Stomach (tissue), 9 donors: ENCODE data around the gene SIT1. TPM values are rescaled to one million over a fixed set of nuclear protein-coding genes. Genes with fewer than 3 reads are reported as not detected.
"Not testable (repeated sequence)": the region's sequence is repeated elsewhere in the genome, so short reads cannot be mapped to it uniquely, and the experiment has no call there.

Experiments used
- DNase-seq, 2 donors: peaks; one replicate each; pipeline versions ENCODE4 v3.0.0 to v3.0.0-alpha.2; 2013 to 2019
- H3K27ac ChIP-seq, 5 donors: fragments of 200-600 bp in 4 of 5; sonication (generic) in 4 of 5; one replicate each; pipeline ENCODE4 v1.5.1; 2013 to 2019; ENCODE audit warnings: mild to moderate bottlenecking in 1 of 5, moderate library complexity in 1 of 5
- H3K27me3 ChIP-seq, 3 donors: fragments of 200-600 bp; sonication (generic); one replicate each; pipeline ENCODE4 v1.5.1; 2017 to 2019; ENCODE audit warnings: mixed run types in 1 of 3
- H3K36me3 ChIP-seq, 4 donors: fragments of 200-600 bp; sonication (generic); 1 replicate in 3 of 4; 2 replicates in 1 of 4; pipeline ENCODE4 v1.5.1; 2016 to 2019
- H3K4me1 ChIP-seq, 4 donors: fragments of 200-600 bp; sonication (generic); one replicate each; pipeline ENCODE4 v1.5.1; 2016 to 2019
- H3K4me3 ChIP-seq, 4 donors: fragments of 200-600 bp; sonication (generic) in 3 of 4; one replicate each; pipeline ENCODE4 v1.5.1; 2016 to 2019; ENCODE audit warnings: mild to moderate bottlenecking in 1 of 4
- H3K9me3 ChIP-seq, 4 donors: fragments of 200-600 bp; sonication (generic); one replicate each; pipeline ENCODE4 v1.5.1; 2016 to 2019
- CTCF ChIP-seq, 7 experiments: fragments of 450-650 bp in 4 of 7; fragments of 200-600 bp in 3 of 7; sonication (generic) in 3 of 7; IDR thresholded peaks; one replicate each; pipeline ENCODE4 v1.5.1; 2016 to 2019; ENCODE audit warnings: antibody characterized with exemption in 7 of 7, control low read depth in 2 of 7, mild to moderate bottlenecking in 1 of 7
- EP300 ChIP-seq: sonication (generic); formaldehyde crosslinking; IDR thresholded peaks from one replicate; pipeline ENCODE4 v1.6.1; 2017; ENCODE audit warnings: antibody characterized with exemption
- POLR2A ChIP-seq, 4 donors: fragments of 450-650 bp; IDR thresholded peaks; one replicate each; pipeline ENCODE4 v1.6.1; 2016; ENCODE audit warnings: antibody characterized with exemption in 4 of 4, control low read depth in 2 of 4, mild to moderate bottlenecking in 1 of 4, moderate library complexity in 1 of 4
- POLR2AphosphoS5 ChIP-seq, 3 donors: sonication (generic); formaldehyde crosslinking; IDR thresholded peaks; one replicate each; pipeline ENCODE4 v1.6.1; 2016; ENCODE audit warnings: antibody characterized with exemption in 3 of 3
- WGBS, 5 donors: extraction: QIAGEN DNeasy Blood & Tissue Kit in 3 of 5; methylation state at CpG; one replicate each; pipeline versions ENCODE4 v1.1.5 to v1.1.7; 2013 to 2018; 5-methylcytosine and 5-hydroxymethylcytosine counted together
- intact Hi-C: fragments of 100-400 bp; cut with DNase I; formaldehyde crosslinking; loops from one replicate; pipeline ENCODE4 v1.15.1; 2023; ENCODE audit warnings: low total_unique reads
- polyA plus RNA-seq, 3 donors: library from polyadenylated mRNA; stranded (reverse); fragments of 200-250 nt; gene quantifications; one replicate each; pipeline ENCODE4 v1.2.3, GENCODE V29; 2013
- total RNA-seq, 5 donors: library from RNA; depleted of rRNA; stranded (reverse); fragments of >200 nt; gene quantifications; one replicate each; pipeline versions ENCODE4 v1.1.0 to v1.2.3, GENCODE V29; 2014 to 2016
- donor health status: healthy with polysubstance abuse.
- donor health status: Bipolar disorder and iron deficiency.
- donor health status: healthy.

SIT1 gene
- total and polyA plus RNA-seq, 8 donors, result 0.62 to 2.3 (median 1.1) TPM; not detected in 3

- no peak for DNase-seq
- H3K9me3 ChIP-seq, result no peaks in the 10 kb centered on the region
- H3K4me3 ChIP-seq, result no peak overlapping the region
- H3K27me3 ChIP-seq, result no peaks in the 10 kb centered on the region
- WGBS, 5 donors, result 72 to 90% (median 76%) methylated on average over 1 of the region's 1 CpG
- H3K36me3 ChIP-seq, result peaks cover 0 to 7% (median 5%) of the 10 kb centered on the region in 4 donors
- intact Hi-C loops, result no loop called here
- TF ChIP-seq CTCF (IDR thresholded peaks at IDR 0.05) (no peak), POLR2A (IDR thresholded peaks at IDR 0.05) (no peak), EP300 (no peak), POLR2AphosphoS5 (IDR thresholded peaks at IDR 0.05) (no peak)
- H3K4me1 ChIP-seq, result peaks cover 0 to 5% (median 0%) of the 10 kb centered on the region in 4 donors
- peak overlapping the region in 1 of 5 donors; percentile 2 for H3K27ac ChIP-seq
These were observed 11.1 kb downstream of the SIT1 start for GRCh38 chr9:35639631-35640030.

- H3K36me3 ChIP-seq, DNase-seq, H3K9me3 ChIP-seq, H3K4me3 ChIP-seq, H3K4me1 ChIP-seq, intact Hi-C loops, H3K27me3 ChIP-seq: not testable (repeated sequence)
- WGBS, 5 donors, result 61 to 73% (median 65%) methylated on average over 1 of the region's 1 CpG
- peak overlapping the region in 1 of 5 donors; percentile 2 for H3K27ac ChIP-seq
These were observed 11.5 kb downstream of the SIT1 start for GRCh38 chr9:35639225-35639624.

- H3K36me3 ChIP-seq, H3K4me1 ChIP-seq, H3K4me3 ChIP-seq, H3K9me3 ChIP-seq, intact Hi-C loops, H3K27me3 ChIP-seq, H3K27ac ChIP-seq, DNase-seq: not testable (repeated sequence)
- WGBS, 5 donors, result 66 to 86% (median 73%) methylated on average over 6 to 7 of the region's 8 CpGs
These were observed 12.0 kb downstream of the SIT1 start for GRCh38 chr9:35638751-35639150.

- DNase-seq, intact Hi-C loops: not testable (repeated sequence)
- WGBS, 5 donors, result 88 to 97% (median 95%) methylated on average over 9 of the region's 9 CpGs
These were observed 13.2 kb downstream of the SIT1 start for GRCh38 chr9:35637427-35637955.

GRCh38 chr9:35636877-35637246 is 13.9 kb downstream of the SIT1 start:
- H3K36me3 ChIP-seq, DNase-seq, H3K4me1 ChIP-seq, H3K9me3 ChIP-seq, H3K27me3 ChIP-seq, H3K4me3 ChIP-seq, intact Hi-C loops: not testable (repeated sequence)
- WGBS, 5 donors, result 92 to 96% (median 94%) methylated on average over 6 of the region's 6 CpGs
- H3K27ac ChIP-seq, result peak overlapping the region in 3 of 5 donors; percentile 3 to 12 (median 10)

More at GRCh38 chr9:35637427-35637955, 13.2 kb downstream of the SIT1 start:
- not testable (repeated sequence) for H3K4me3 ChIP-seq, H3K36me3 ChIP-seq, H3K4me1 ChIP-seq, H3K27me3 ChIP-seq, H3K9me3 ChIP-seq, H3K27ac ChIP-seq

- WGBS, 5 donors, result 69 to 81% (median 74%) methylated on average over 7 to 9 of the region's 9 CpGs
- Histone ChIP-seq H3K36me3 (peaks cover 0 to 7% (median 5%) of the 10 kb centered on the region in 4 donors), H3K9me3 (no peaks in the 10 kb centered on the region), H3K27ac (peak overlapping the region in 3 of 5 donors; percentile 3 to 12 (median 10)), H3K4me3 (no peak overlapping the region), H3K27me3 (no peaks in the 10 kb centered on the region), H3K4me1 (peaks cover 0 to 5% (median 0%) of the 10 kb centered on the region in 4 donors)
- intact Hi-C loops, result no loop called here
- TF ChIP-seq EP300 (no peak), POLR2AphosphoS5 (IDR thresholded peaks at IDR 0.05) (no peak), POLR2A (IDR thresholded peaks at IDR 0.05) (no peak), CTCF (IDR thresholded peaks at IDR 0.05) (no peak)
- no peak for DNase-seq
These were observed 14.4 kb downstream of the SIT1 start for GRCh38 chr9:35636135-35636876.
